Large intestine (tissue), 3 donors: ENCODE results near the gene SMIM41. TPM values are rescaled to one million over a fixed set of nuclear protein-coding genes. Genes with fewer than 3 reads are reported as not detected.
A peak's percentile ranks its signal among the peaks of the same experiment; 100 is the strongest.

Experiments used
- DNase-seq, 2 donors: peaks; one replicate each; pipeline versions ENCODE4 v3.0.0 to v3.0.0-alpha.2; 2013
- H3K27ac ChIP-seq: one replicate; pipeline ENCODE4 v1.5.1; 2013; ENCODE audit warnings: low read length
- H3K27me3 ChIP-seq: 2 replicates; pipeline ENCODE4 v1.6.1; 2013; ENCODE audit warnings: low read length; ENCODE audit not compliant: control insufficient read depth, insufficient read depth
- H3K36me3 ChIP-seq: 2 replicates; pipeline ENCODE4 v1.6.1; 2013; ENCODE audit warnings: low read length; ENCODE audit not compliant: control insufficient read depth, insufficient read depth
- H3K4me1 ChIP-seq: one replicate; pipeline ENCODE4 v1.6.1; 2013; ENCODE audit warnings: low read length; ENCODE audit not compliant: control insufficient read depth, insufficient read depth
- H3K4me3 ChIP-seq: one replicate; pipeline ENCODE4 v1.5.1; 2013; ENCODE audit warnings: low read length
- H3K9me3 ChIP-seq: one replicate; pipeline ENCODE4 v1.6.1; 2013; ENCODE audit warnings: mild to moderate bottlenecking, low read depth, low read length, moderate library complexity; ENCODE audit not compliant: control insufficient read depth
- WGBS: methylation state at CpG from one replicate; pipeline ENCODE4 v1.1.5; 2013; ENCODE audit warnings: low lambda C conversion rate; ENCODE audit not compliant: insufficient coverage; 5-methylcytosine and 5-hydroxymethylcytosine counted together
- polyA plus RNA-seq: library from polyadenylated mRNA; unstranded; fragments of 120-200 nt; gene quantifications from one replicate; pipeline ENCODE4 v1.2.1, GENCODE V29; 2013

SMIM41 gene
- polyA plus RNA-seq, 1 donor = 0.88 TPM

GRCh38 chr12:52126050-52126604 is 46.6 kb downstream of the SMIM41 start:
- Histone ChIP-seq H3K9me3 (no peaks in the 10 kb centered on the region), H3K27ac (no peak overlapping the region), H3K36me3 (no peaks in the 10 kb centered on the region), H3K27me3 (no peaks in the 10 kb centered on the region), H3K4me3 (no peak overlapping the region), H3K4me1 (no peaks in the 10 kb centered on the region)
- no peak for DNase-seq
- no CpG with 5 or more reads among the region's 2 CpGs for WGBS

- Histone ChIP-seq H3K27me3 (no peaks in the 10 kb centered on the region), H3K36me3 (no peaks in the 10 kb centered on the region), H3K4me3 (no peak overlapping the region), H3K4me1 (no peaks in the 10 kb centered on the region), H3K27ac (no peak overlapping the region), H3K9me3 (no peaks in the 10 kb centered on the region)
- peak in 1 of 2 donors; percentile 24 for DNase-seq
- 0% methylated on average over 2 of the region's 21 CpGs for WGBS
These were observed 47.4 kb downstream of the SMIM41 start for GRCh38 chr12:52126605-52127578.

- WGBS = 53% methylated on average over 3 of the region's 10 CpGs
- Histone ChIP-seq H3K27me3 (no peaks in the 10 kb centered on the region), H3K9me3 (no peaks in the 10 kb centered on the region), H3K27ac (no peak overlapping the region), H3K36me3 (no peaks in the 10 kb centered on the region), H3K4me1 (no peaks in the 10 kb centered on the region), H3K4me3 (no peak overlapping the region)
- no peak for DNase-seq
These were observed 48.4 kb downstream of the SMIM41 start for GRCh38 chr12:52127683-52128450.

GRCh38 chr12:52130711-52131110 is 51.2 kb downstream of the SMIM41 start:
- no peaks in the 10 kb centered on the region for H3K9me3 ChIP-seq
- H3K4me1 ChIP-seq = no peaks in the 10 kb centered on the region
- WGBS = 100% methylated on average over 1 of the region's 5 CpGs
- no peak overlapping the region for H3K4me3 ChIP-seq
- no peaks in the 10 kb centered on the region for H3K27me3 ChIP-seq
- no peaks in the 10 kb centered on the region for H3K36me3 ChIP-seq
- no peak overlapping the region for H3K27ac ChIP-seq
- DNase-seq = no peak

- no peaks in the 10 kb centered on the region for H3K36me3 ChIP-seq
- no peak overlapping the region for H3K27ac ChIP-seq
- no CpG with 5 or more reads among the region's 3 CpGs for WGBS
These were observed 53.3 kb downstream of the SMIM41 start for GRCh38 chr12:52132754-52133161.

GRCh38 chr12:52137746-52138145 is 58.2 kb downstream of the SMIM41 start:
- DNase-seq = no peak
- H3K9me3 ChIP-seq = no peaks in the 10 kb centered on the region

More at GRCh38 chr12:52132754-52133161, 53.3 kb downstream of the SMIM41 start:
- no peak overlapping the region for H3K4me3 ChIP-seq
- DNase-seq = no peak
- H3K4me1 ChIP-seq = no peaks in the 10 kb centered on the region
- no peaks in the 10 kb centered on the region for H3K9me3 ChIP-seq
- no peaks in the 10 kb centered on the region for H3K27me3 ChIP-seq

GRCh38 chr12:52139147-52139546 is 59.6 kb downstream of the SMIM41 start:
- no peak for DNase-seq
- Histone ChIP-seq H3K27me3 (no peaks in the 10 kb centered on the region), H3K4me1 (peaks cover 7% of the 10 kb centered on the region), H3K27ac (no peak overlapping the region), H3K9me3 (no peaks in the 10 kb centered on the region), H3K4me3 (no peak overlapping the region), H3K36me3 (no peaks in the 10 kb centered on the region)
- no CpG with 5 or more reads among the region's 13 CpGs for WGBS

More at GRCh38 chr12:52137746-52138145, 58.2 kb downstream of the SMIM41 start:
- Histone ChIP-seq H3K4me3 (no peak overlapping the region), H3K27me3 (no peaks in the 10 kb centered on the region), H3K27ac (no peak overlapping the region), H3K36me3 (no peaks in the 10 kb centered on the region), H3K4me1 (no peaks in the 10 kb centered on the region)
- WGBS = no CpG with 5 or more reads among the region's 5 CpGs

- Histone ChIP-seq H3K4me1 (peaks cover 7% of the 10 kb centered on the region), H3K27ac (no peak overlapping the region), H3K36me3 (no peaks in the 10 kb centered on the region), H3K9me3 (no peaks in the 10 kb centered on the region), H3K4me3 (no peak overlapping the region), H3K27me3 (no peaks in the 10 kb centered on the region)
- no CpG with 5 or more reads among the region's 5 CpGs for WGBS
- no peak for DNase-seq
These were observed 60.1 kb downstream of the SMIM41 start for GRCh38 chr12:52139579-52140062.

GRCh38 chr12:52141306-52141705 is 61.8 kb downstream of the SMIM41 start:
- H3K9me3 ChIP-seq = no peaks in the 10 kb centered on the region
- no peaks in the 10 kb centered on the region for H3K27me3 ChIP-seq
- no peak overlapping the region for H3K4me3 ChIP-seq
- H3K4me1 ChIP-seq = peaks cover 7% of the 10 kb centered on the region
- DNase-seq = no peak
- no peaks in the 10 kb centered on the region for H3K36me3 ChIP-seq
- no CpG with 5 or more reads among the region's 4 CpGs for WGBS
- no peak overlapping the region for H3K27ac ChIP-seq

GRCh38 chr12:52141875-52142274 is 62.4 kb downstream of the SMIM41 start:
- Histone ChIP-seq H3K27ac (no peak overlapping the region), H3K4me1 (peaks cover 13% of the 10 kb centered on the region)

More at GRCh38 chr12:52141875-52142274, 62.4 kb downstream of the SMIM41 start:
- H3K4me3 ChIP-seq = no peak overlapping the region
- no peaks in the 10 kb centered on the region for H3K36me3 ChIP-seq
- no peaks in the 10 kb centered on the region for H3K27me3 ChIP-seq
- no peaks in the 10 kb centered on the region for H3K9me3 ChIP-seq
- DNase-seq = no peak
- WGBS = no CpG with 5 or more reads among the region's 8 CpGs
